ENCODE results near the gene CKAP2L.
A peak's percentile ranks its signal among the peaks of the same experiment; 100 is the strongest.

Gene CKAP2L

DNA sequence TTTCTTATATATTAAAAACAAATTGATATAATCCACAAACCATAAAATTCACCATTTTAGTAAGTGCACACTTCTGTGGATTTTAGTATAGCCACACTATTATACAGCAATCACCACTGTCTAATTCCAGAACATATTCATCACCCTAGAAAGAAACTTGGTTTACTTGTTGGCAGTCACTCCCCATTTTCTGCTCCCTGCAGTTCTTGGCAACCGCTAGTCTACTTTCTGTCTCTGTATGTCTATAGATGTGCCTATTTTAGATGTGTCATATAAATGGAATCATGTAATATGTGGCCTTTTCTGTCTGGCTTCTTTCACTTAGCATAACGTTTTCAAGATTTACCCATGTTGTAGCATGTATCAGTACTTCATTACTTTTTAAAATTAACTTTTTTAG, 5.7 kb downstream of the CKAP2L start:
- no peak for DNase-seq

DNA sequence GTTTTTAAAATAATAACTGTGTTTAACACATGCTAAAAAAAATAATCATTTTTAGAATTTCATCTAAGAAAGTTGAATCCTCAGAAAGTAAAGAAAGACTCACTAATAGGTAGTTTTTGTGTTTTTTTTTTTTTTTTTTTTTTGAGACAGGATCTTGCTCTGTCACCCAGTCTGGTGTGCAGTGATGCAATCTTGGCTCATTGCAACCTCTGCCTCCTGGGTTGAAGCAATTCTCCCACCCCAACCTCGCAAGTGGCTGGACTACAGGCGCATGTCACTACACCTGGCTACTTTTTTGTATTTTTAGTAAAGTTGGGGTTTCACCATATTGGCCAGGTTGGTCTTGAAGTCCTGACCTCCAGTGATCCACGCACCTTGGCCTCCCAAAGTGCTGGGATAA, 7.1 kb downstream of the CKAP2L start:
- DNase-seq = no peak

DNA sequence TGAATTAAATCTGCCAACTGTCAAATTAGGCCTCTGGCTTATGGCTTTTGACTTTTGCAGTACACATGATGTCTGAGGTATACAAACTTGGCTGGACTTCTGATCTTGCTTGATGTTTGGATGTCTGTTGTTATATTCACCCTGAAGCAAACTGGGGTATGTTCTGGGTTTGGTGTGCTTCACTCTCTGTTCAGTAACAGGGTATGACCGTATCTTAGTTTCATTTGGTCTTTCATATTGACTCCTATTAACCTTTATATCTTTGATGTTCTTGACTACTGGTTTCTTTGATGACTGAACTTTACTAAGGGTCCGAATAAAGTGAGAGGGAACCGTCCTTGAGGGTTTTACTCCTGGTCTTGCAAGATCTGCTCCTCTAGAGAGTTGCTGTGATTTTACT, 8.2 kb downstream of the CKAP2L start:
- no peak for DNase-seq

DNA sequence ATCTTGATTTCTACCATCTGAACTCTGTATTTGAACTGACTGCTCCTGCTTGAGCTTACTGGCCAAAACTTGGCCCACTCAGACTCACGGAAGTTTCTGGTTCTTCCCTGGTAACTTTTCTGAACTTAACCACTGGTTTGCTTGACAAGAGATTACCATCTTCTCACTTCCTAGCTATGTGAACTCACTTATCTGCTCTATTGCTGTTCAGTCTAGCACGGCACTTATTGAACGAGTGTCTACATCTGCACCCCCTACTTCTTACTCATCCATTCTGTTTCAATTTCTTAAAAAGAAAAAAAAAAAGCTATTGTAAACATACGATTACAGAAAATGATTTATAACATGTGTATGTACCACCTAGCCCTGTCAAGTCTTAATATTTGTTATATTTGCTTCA, 9.0 kb downstream of the CKAP2L start:
- no peak for DNase-seq

DNA sequence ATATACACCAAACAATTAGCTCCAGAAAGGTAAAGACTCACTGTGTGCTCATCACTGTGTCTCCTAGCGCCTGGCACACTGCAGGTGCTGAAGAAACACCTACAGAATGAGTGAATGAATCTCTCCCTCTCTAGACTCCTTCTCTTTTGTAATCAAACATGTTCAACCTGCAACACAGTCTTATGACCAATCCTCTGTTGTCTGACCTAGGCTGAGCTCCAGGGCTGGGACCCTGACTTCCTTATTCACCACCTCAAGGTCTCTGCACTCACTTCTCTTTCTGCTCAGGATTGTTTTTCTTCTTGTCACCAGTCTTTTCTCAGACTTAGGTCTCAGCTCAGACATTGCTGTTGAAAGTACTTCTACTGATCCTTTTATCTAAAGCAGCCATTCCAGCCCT, 9.8 kb downstream of the CKAP2L start:
- no peak for DNase-seq

DNA sequence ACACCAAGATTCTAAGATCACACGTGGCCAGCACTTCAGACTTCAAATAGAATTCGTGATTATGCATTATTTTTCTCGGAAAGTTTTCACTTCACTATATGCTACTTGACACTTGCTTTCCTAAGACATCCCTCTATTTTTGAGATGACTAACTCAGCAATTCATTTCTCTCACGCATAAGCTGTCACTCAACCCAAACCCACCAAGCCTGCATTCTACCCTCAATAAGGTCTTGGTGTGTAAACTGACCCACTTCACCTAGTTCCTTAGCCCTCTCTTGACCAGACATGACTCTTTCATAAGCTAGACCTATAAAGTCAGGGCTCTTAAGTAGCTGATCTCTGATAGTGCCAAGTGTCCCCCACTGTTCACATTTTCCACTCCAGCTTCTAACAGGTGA, 11.7 kb downstream of the CKAP2L start:
- no peak for DNase-seq

DNA sequence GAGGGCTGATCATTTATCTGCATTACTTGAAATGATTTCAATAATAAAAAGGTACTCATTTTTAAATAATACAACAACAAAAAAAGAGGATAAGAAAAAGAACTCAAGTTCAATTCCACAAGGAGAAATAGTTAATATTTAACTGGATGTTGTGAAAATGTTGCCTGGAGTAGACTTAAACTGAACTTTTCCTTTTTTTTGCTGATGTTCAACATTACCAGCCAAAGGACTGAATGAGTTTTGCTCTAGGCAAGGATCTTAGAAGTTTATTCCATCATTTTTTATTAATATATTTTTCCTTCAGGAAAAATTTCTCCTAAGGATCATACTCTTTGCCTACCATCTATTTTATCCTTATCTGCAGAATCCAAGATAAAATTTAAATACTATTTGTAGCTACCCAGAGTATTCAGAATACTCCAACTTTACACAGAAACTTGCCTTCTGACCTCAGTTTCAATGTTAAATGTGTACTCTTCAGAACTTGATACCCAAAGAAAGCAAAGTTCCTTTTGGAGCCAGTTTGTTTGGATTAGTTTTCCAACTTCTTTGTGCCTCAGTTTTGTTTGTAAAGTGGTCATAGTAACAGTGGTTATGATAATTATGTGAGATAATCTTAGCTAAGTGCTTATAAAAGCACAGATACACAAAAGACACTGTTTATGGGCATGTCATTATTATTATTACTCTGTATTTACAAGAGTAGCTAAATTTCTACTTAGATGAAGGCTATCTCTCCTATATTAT, 12.8 kb downstream of the CKAP2L start:
- DNase-seq = no peak

DNA sequence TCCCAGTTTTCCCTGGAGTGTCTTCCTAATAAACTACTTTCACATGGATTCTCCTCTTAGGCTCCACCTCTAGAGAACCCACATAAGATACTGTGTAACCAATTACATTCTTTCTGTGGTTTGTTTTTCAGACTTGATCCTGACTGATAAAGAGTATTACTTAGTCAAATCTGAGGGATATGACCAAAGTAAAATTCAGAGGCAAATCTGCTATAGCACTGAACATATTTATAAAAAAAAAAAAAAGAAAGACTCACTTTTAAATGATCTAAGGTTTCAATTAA, 13.9 kb downstream of the CKAP2L start:
- no peak for DNase-seq

DNA sequence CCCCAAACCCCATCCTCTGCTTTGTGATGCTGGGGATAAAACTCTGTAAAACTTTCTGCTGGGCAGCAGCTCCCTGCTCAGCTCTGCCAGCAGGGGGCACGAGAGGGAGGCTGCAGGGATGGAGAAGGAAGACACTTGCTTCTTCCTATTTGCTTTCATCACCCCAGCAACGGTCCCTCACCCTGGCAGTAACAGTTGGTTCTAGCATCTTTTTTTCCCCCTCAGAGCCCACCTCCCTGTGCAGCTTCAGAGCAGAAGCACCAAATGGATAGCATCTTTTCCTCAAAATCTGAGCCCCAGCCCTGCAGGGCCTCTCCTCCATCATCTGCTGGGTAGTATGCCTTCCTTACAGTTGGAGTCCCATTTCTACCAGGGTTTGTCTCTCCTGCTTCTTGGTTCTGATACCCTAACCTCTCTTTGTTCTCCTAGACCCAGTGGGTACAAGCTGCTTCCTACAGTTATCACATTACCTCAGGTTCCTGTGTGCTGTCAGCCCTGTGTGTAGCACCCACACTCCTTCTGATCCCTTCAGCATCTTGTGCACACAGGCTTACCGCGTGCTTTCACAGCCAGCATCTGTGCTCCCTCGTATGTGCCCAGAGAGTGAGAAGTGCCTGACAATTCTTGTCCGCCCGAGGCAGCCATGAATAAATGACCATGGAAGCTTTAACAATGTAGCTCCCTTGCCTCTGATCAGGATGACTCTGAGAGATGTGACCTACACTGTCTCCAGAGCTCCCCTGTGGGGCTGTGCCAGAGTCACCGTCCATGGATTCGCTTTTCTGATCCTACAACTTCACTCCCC, 14.5 kb downstream of the CKAP2L start:
- peak; percentile 90 for DNase-seq

DNA sequence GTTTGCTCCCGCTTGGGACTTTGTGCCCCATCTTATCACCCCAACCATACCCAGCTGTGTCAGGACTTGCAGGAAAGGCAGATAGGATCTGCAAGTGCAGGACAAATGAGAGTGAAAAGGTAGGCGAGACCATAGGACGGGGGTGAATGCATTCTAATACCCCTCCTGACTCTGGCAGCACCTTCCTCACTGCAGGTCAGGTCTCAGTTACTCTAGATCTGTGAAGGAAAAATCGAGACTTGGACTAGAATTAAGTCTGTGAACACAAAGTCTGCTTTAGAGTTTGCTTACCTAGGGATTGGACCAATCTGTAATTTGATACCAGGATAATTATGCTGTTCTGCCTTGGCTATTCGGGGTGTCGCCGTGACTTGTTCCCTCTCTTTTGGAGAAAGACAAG, 23.9 kb downstream of the CKAP2L start:
- DNase-seq = no peak

DNA sequence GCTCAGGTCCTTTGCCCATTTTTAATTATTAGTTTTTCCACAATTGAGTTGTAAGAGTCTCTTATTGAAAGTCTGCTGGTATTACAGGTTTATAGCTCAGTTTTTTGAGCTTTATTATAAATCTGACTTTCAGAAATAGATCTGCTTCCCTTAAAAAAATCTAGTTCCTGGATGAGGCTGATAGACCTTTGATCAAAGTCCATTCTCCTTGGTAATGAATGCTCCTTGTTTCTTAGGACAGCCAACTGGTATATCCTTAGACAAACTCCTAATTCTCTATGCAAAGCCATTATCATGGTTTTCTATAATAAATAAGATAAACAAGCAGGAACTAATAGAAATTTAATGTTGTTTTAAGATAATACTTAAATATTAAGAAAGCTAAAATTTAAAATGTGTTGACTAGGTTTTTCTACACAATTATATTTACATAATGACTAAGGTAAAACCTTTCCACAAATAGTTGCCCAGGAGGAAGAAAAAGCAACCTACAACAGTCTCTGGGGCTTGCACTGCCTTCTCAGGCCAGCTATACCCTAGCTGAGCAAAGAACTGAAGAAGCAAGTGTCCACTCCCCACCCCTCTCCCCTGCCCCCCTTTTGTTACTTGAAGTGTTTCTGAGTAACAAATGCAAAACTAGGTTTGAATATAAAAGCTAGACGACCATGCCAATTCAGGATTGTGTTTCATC, 26.7 kb downstream of the CKAP2L start:
- DNase-seq = no peak

DNA sequence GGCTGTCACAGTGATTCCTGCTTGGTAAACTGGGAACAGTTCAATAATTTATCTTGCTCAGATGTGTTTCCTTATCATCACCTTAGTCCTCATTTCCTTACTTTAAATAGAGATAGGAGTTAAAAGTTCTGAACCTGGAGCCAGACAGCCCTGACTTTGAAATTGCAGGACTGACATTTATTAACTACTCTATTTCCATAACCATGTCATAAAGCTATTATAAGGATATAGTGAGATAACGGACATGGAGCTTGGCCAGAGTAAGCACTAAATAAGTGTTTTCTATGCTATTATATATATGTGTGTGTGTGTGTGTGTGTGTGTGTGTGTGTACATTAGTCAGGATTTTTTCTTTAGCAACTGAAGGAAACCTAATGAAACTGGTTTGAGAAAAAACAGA, 30.5 kb downstream of the CKAP2L start:
- no peak for DNase-seq

DNA sequence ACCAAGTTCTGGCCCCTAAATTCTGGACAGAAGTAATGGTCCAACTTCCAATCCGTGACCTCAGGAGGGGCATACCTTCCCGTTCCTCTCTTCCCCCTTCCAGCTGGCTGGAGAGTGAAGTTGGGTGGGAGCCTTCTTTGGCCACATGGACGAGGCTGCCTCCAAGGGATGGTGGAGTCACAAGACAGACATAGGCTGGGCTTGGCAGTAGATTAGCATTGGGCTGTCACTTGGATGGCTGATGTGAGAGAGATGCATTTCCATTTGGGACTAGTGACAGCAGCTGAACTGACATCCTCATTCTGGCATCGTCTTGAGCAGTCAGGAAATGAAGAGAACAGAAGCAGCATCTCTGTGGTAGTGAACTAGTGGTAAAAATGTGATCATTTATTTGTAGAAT, 31.0 kb downstream of the CKAP2L start:
- DNase-seq = no peak

DNA sequence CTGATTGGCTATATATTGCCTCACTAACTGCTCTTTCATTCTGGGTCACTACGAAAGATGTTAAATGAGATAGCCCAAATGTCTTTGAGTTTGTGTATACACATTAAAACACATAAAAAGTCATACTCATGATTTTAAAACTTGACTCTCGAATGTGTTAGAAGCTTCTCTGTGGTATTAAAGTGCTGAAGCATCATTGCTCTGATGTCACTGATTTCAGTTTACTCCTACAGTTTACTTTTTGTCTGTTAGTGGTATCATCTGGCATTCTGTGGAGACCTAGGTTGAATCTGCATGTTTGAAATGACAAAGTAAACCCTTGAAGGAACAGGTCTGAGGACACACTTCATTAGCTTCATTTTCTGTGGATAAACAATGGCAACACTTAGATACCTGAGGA, 32.9 kb downstream of the CKAP2L start:
- DNase-seq = no peak

DNA sequence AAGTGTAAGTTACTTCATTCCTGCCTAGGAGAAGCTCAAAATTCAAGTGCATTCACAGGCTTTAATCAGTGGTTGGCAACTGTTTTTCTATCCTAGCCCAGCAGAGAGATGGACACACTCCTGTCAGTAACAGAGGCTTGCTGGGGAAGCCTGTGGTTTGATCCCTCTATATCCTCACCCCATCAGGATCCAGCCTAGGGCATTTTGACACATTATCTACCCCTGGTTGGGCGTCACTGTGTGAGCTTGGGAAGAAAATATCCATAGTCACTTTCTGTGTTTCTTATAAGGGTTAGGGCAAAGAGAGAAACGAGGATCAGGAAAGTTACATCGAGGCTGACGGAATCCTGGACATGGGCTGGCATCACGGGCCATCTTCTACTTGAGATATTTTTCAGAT, 33.6 kb downstream of the CKAP2L start:
- no peak for DNase-seq

DNA sequence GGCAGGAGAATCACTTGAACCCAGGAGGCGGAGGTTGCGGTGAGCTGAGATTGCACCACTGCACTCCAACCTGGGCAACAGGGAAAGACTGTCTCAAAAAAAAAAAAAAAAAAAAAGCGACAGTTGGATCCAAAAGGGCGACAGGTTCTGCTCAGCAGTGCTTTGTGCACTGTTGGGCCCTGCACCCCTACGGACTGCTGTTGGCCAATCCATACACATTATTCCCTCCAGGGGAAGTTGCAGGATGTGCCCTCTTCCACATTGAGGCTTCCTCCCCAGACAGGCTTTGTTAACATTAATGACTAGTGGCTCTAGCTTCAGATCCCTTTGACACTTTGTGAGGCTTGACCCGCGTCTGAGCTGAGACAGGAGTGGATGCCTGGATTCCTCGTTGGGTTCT, 34.2 kb downstream of the CKAP2L start:
- DNase-seq = no peak

DNA sequence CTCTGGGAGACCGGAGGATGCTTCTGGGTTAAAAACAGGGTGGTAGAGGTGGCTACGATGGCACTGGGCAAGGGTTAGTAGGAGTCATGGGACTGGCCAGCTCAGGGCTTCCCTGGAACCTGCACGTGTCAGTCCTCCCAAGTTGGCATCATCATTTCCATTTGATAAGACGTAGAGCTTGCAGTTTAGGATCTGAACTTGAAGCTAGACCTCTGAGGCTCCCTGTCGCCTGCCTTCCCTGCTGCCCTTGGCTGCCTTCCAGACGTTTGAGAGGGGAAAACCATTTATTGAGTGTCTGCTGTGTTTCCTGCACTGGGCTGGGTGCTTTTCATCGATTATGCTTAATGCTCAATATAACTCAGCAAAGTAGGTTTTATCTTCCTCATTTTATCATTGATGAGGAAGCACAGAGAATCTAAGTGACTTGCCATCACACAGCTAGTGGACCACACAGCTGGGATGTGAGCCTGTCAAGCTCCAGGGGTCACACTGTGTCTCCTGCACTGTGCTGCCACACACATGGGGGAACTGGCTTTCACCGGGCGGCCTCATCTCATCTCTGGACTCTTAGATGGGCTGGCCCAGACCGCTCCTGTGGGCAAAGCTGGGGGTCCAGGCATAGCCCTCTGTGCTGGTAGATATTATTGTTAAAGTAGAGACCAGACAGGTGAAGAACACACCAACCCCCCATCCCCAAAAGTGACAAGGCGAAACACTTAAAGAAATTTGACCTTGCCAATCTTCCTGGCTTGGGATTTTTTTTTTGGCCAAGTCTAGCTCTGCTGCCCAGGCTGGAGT, 35.8 kb downstream of the CKAP2L start:
- DNase-seq = no peak

DNA sequence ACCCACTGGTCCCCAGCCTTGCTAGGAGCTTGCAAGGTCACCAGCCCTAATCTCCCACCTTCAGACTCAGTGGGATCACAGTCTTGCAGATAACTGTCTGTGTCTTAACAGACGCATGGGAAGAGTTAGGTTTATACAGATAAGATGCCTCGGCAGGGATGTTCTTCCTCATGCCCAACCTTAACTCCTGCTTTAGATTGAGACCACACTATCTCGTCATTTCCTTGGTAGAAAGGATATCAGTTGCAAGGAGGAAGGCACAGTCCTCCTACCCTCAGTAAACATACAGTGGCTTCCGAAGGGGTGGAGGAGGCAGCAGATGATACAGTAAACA, 36.4 kb downstream of the CKAP2L start:
- DNase-seq = no peak

DNA sequence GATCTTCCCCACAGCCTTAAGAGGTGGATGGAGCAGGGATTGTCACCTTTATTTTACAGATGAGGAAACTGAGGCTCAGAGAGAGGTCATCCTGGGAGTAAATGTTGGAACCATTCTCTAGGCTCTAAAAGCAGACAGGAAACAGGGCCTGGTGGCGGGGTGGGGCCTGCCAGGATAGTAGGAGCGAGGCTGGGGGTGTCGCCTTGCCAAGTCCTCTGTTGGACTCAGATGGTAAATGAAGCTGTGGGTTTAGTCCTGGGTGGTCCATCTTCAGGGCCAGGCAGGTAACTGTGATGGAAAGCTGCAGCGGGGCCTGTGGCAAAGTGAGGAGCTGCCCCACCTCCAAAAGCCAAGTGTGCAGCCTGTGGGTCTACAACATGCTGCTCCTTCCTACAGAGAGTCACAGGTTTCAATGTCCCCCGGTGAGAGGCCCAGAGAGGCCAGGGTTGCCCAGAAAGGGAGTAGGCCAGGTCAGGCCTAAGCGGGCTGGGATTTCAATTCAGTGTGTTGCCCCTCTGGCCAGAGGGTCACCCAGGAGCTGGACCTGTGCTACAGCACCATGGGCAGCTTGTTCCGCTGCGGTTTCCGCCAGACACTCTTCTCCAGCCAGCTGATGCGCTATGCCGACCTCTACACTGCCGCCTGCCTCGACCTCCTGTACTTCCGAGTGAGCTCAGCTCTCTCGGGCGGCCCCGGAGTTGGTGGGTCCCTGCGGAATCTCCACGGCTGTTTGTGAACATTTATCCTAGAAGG, 37.0 kb downstream of the CKAP2L start:
- DNase-seq = no peak

DNA sequence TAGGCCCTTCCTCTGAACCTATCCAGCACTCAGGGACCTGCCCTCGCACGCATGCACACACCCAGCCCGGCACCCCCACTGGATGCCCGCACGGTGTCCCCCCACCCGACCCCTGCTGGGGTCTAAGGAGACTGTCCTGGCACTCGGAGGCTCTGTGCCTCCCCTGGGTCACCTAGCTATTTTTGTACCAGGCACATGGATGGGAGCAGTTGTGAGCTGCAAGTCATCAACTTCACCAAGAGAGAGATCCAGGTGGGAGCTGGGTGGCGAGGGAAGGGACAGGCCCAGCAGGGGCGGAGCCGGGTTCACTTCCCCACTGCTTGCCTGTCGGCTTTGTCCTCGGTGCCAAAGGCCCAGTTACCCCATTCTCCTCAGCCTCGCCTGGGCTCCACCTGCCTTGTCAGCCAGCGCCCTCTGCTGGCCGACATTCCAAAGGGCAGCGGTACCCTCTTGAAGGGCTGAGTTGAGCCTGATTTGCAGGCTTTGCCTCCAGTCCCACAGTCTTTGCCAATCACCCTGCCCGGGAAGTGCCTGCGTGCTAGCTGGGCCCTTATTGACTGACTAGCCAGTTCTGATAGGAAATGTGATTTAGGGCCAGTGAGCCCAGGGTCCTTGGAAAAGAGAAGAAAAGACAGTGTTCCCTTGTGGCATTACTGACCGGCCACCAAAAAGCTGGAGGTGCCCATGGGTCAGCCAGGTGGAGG, 37.8 kb downstream of the CKAP2L start:
- peak; percentile 92 for DNase-seq

DNA sequence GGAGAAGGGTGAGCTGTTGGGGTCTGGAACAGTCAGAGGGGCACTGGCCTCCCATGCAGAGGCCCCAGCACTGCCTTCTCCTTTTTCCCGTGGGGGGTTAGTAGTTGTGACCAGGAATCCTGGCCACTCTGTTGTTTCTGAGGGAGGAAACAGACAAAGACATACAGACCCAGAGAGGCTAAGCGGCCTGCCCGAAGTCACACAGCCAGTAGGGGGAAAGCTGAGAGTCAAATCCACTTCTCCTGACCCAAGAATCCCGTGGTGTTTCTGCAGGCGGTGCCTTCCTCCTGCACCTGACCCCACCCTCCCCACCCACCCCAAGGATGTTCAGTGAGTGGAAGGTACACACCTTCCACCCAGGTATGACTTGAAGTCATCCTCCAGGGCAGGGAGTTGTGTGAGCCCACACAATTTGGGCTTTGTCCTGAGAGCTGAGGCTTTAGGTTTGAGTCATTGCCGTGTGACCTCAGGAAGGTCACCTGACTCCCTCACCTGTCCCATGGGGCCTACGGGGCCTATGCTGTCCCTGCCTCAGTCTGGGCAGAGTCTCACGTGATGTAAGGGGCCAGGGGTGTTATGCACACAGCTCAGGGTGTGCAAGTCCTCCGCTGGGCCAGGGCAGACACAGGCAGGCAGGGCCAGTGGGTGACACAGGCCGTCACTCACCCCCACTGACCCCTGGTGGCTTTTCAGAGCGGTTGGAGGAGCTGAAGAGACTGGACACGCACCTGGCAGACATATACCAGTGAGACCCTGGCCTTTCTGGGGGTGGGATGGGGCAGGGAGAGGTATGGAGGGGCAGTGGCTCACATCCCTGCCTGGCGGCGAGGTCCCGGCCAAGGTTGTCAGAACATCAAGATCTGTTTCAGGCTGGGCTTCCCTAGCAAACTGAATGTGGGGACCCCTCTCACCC, 38.6 kb downstream of the CKAP2L start:
- DNase-seq = no peak

All from stimulated activated CD8-positive, alpha-beta memory T cell treated with anti-CD3 and anti-CD28 coated beads, Interleukin-4, amount 100 ng/mL, for 48 hours (primary cell).